ENCODE measurements around the gene INSL3. TPM values are rescaled to one million over a fixed set of nuclear protein-coding genes. Genes with fewer than 3 reads are reported as not detected.

INSL3 gene
- total and polyA plus RNA-seq, 2 of the 8 experiments (the other 6 are each of a cell fraction or from before 2014, with no cell fraction given): 0.41 to 1.5 TPM

- Histone ChIP-seq H4K5ac (ENCODE audit: insufficient read length, low read depth, low read length) (no peak overlapping the region), H3K4ac (replicated peaks; ENCODE audit: insufficient read length, low read depth, low read length) (no peak overlapping the region), H3K9ac (replicated peaks in 1 of 4; ENCODE audit: extremely low read depth in 1 of 4, low read depth in 3 of 4, low read length in 3 of 4) (no peak overlapping the region), H3K4me2 (ENCODE audit: insufficient read depth in 1 of 2, low read depth in 2 of 2, low read length in 2 of 2) (no peak overlapping the region; a peak in 1 of 4 replicates), H2BK12ac (ENCODE audit: low read depth, low read length) (no peak overlapping the region), H3K56ac (replicated peaks; ENCODE audit: insufficient read length, low read depth, low read length) (no peak overlapping the region), H3K23me2 (ENCODE audit: low read depth, low read length) (peaks cover 5% of the 10 kb centered on the region; the same call in 1 of the 2 replicates), H4K20me1 (replicated peaks in 1 of 2; ENCODE audit: control insufficient read depth in 1 of 2, insufficient read depth in 2 of 2, low read length in 2 of 2) (peaks cover 0 to 2% of the 10 kb centered on the region in 2 experiments), H2AK5ac (ENCODE audit: low read depth, low read length) (no peak overlapping the region), H3K27me3 (replicated peaks in 1 of 4; ENCODE audit: control insufficient read depth in 3 of 4, extremely low read depth in 1 of 4, insufficient read depth in 3 of 4, low read length in 3 of 4) (no peaks in the 10 kb centered on the region; a peak in 1 of 7 replicates), H3K27ac (ENCODE audit: low read depth, low read length) (no peak overlapping the region), H3K9me3 (ENCODE audit: insufficient read depth in 2 of 2, low read depth in 1 of 2, low read length in 1 of 2) (no peaks in the 10 kb centered on the region), H3K4me1 (replicated peaks in 1 of 4; ENCODE audit: control insufficient read depth in 3 of 4, insufficient read depth in 4 of 4, low read length in 3 of 4) (peaks cover 0 to 15% (median 4%) of the 10 kb centered on the region in 4 experiments; a peak in 6 of 7 replicates), H3K36me3 (ENCODE audit: control insufficient read depth in 2 of 4, insufficient read depth in 4 of 4, low read length in 3 of 4) (no peaks in the 10 kb centered on the region), H2AFZ (ENCODE audit: low read length) (no peak overlapping the region), H3K18ac (ENCODE audit: extremely low read depth, low read length) (no peak overlapping the region), H4K91ac (replicated peaks; ENCODE audit: insufficient read length, low read length) (no peak overlapping the region), H3K23ac (ENCODE audit: insufficient read length) (no peak overlapping the region), H3K4me3 (ENCODE audit: extremely low read depth in 1 of 4, insufficient read depth in 2 of 4, low read depth in 3 of 4, low read length in 4 of 4) (no peak overlapping the region), H2BK15ac (ENCODE audit: low read length) (0 out of 2 replicates have a peak overlapping the region, but pooled peaks have one; percentile 50), H3K79me2 (ENCODE audit: control insufficient read depth in 1 of 2, insufficient read depth in 2 of 2, low read length in 2 of 2) (no peaks in the 10 kb centered on the region), H3K79me1 (ENCODE audit: low read depth, low read length) (no peaks in the 10 kb centered on the region), H2BK20ac (ENCODE audit: low read length) (no peak overlapping the region), H2BK120ac (replicated peaks; ENCODE audit: low read depth, low read length) (no peak overlapping the region), H2BK5ac (ENCODE audit: low read depth, low read length) (no peak overlapping the region), H3K14ac (ENCODE audit: insufficient read length) (no peak overlapping the region), H4K8ac (ENCODE audit: extremely low read depth, insufficient read depth, low read length) (no peak overlapping the region)
- FAIRE-seq: no peak
- CTCF ChIA-PET (ENCODE audit: partially characterized antibody): interaction anchor here (0.8 to 1.7 kb wide), 5 partner anchors 25 to 228 kb away, joined by 3 to 6 read pairs (median 3); partner anchors contain the start of gene B3GNT3
- POLR2A ChIA-PET (ENCODE audit: partially characterized antibody): interaction anchor here (1.1 to 12.5 kb wide), 4 partner anchors 9 to 30 kb away, joined by 3 to 133 read pairs (median 16); partner anchors contain the start of genes INSL3 and RPL18A
- 94% methylated on average over 17 of the region's 17 CpGs; no CpG with 5 or more reads in 1 of the 2 experiments for WGBS, 2 experiments (ENCODE audit: extremely low coverage in 1 of 2, insufficient coverage in 1 of 2, insufficient read length in 1 of 2, insufficient replicate concordance in 2 of 2, low coverage in 1 of 2, low lambda C conversion rate in 2 of 2, missing lambda C conversion rate in 1 of 2)
- no peak for DNase-seq (ENCODE audit: low read depth in 1 of 2, low spot score in 2 of 2)
- no peak for TF ChIP-seq POLR2A (IDR thresholded peaks at IDR 0.05; ENCODE audit: control extremely low read depth in 1 of 2, low read depth in 2 of 2, low read length in 2 of 2)
- no peak for TF ChIP-seq BRCA1 (IDR thresholded peaks at IDR 0.05; ENCODE audit: low read depth, low read length)
- no peak for TF ChIP-seq RAD21 (IDR thresholded peaks at IDR 0.05 in 1 of 2, conservative IDR thresholded peaks at IDR 0.05 in 1 of 2; ENCODE audit: low read depth in 2 of 2, low read length in 2 of 2)
- TF ChIP-seq KDM4A (IDR thresholded peaks at IDR 0.05; ENCODE audit: low read depth, low read length, severe bottlenecking): no peak
- no peak for TF ChIP-seq ZNF274 (IDR thresholded peaks at IDR 0.05; ENCODE audit: borderline replicate concordance, extremely low read depth, low read length)
Observed at GRCh38 chr19:17832443-17833208, 11.3 kb upstream of the INSL3 start.

Measured in H1 (cell line).